OCI-LY3 (cell line): ENCODE measurements around the gene ZNF219.

Experiments
- EZH2phosphoT487 ChIP-seq: fragments of 200-600 bp; shearing (Covaris generic); IDR thresholded peaks from 2 replicates; pipeline ENCODE4 v1.6.1; 2018; ENCODE audit warnings: antibody characterized with exemption, mixed run types, low read depth
- TF ChIP-seq, protein P1 (sequence below): fragments of 200-600, 300-600 bp; sonication (generic); IDR thresholded peaks from 2 replicates; pipeline ENCODE4 v1.5.1; 2014; ENCODE audit warnings: antibody characterized with exemption, low read length, low read depth

GRCh38 chr14:21109377-21110138 is 11.1 kb upstream of the ZNF219 start:
- TF ChIP-seq, protein P1, sequence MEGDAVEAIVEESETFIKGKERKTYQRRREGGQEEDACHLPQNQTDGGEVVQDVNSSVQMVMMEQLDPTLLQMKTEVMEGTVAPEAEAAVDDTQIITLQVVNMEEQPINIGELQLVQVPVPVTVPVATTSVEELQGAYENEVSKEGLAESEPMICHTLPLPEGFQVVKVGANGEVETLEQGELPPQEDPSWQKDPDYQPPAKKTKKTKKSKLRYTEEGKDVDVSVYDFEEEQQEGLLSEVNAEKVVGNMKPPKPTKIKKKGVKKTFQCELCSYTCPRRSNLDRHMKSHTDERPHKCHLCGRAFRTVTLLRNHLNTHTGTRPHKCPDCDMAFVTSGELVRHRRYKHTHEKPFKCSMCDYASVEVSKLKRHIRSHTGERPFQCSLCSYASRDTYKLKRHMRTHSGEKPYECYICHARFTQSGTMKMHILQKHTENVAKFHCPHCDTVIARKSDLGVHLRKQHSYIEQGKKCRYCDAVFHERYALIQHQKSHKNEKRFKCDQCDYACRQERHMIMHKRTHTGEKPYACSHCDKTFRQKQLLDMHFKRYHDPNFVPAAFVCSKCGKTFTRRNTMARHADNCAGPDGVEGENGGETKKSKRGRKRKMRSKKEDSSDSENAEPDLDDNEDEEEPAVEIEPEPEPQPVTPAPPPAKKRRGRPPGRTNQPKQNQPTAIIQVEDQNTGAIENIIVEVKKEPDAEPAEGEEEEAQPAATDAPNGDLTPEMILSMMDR, result no peak
- TF ChIP-seq EZH2phosphoT487, result no peak
